MCF 10A (cell line): ENCODE measurements around the gene PYY. TPM values are rescaled to one million over a fixed set of nuclear protein-coding genes. Genes with fewer than 3 reads are reported as not detected.

ENCODE experiments used
- BruUV-seq: library from RNA; stranded (reverse); fragments of 400-500 nt; replicated peaks from 2 replicates; lab custom pipeline; 2021; lab: Mats Ljungman, UMichigan
- CTCF ChIA-PET: fragments of 300-600 bp; sonication (Branson Sonifier 250); formaldehyde crosslinking; extraction: SDS; loops from one replicate; lab custom pipeline; 2021; ENCODE audit warnings: antibody characterized with exemption, inconsistent platforms; lab: Yijun Ruan, JAX
- POLR2A ChIA-PET: fragments of 300-600, 350-650 bp; sonication (Branson Sonifier 250); formaldehyde crosslinking; extraction: SDS; loops from one replicate; lab custom pipeline; 2020; ENCODE audit warnings: antibody characterized with exemption, inconsistent platforms; lab: Yijun Ruan, JAX
- DNase-seq: peaks from one replicate; pipeline ENCODE4 v3.0.0-alpha.2; 2018; ENCODE audit not compliant: unreplicated experiment
- H3K27ac Mint-ChIP-seq: one replicate; pipeline ENCODE4 v1.8.0; 2022; ENCODE audit warnings: mild to moderate bottlenecking, low read depth, mixed read lengths; ENCODE audit not compliant: unreplicated experiment
- H3K27me3 Mint-ChIP-seq: one replicate; pipeline ENCODE4 v1.8.0; 2022; ENCODE audit warnings: mixed read lengths; ENCODE audit not compliant: insufficient read depth, unreplicated experiment
- H3K36me3 Mint-ChIP-seq: one replicate; pipeline ENCODE4 v1.8.0; 2022; ENCODE audit warnings: mild to moderate bottlenecking, moderate library complexity, mixed read lengths; ENCODE audit not compliant: insufficient read depth, unreplicated experiment
- H3K4me1 Mint-ChIP-seq: one replicate; pipeline ENCODE4 v1.8.0; 2022; ENCODE audit warnings: mixed read lengths; ENCODE audit not compliant: insufficient read depth, unreplicated experiment
- H3K4me3 Mint-ChIP-seq: one replicate; pipeline ENCODE4 v1.8.0; 2022; ENCODE audit warnings: mild to moderate bottlenecking, moderate library complexity, mixed read lengths; ENCODE audit not compliant: unreplicated experiment
- H3K9me3 Mint-ChIP-seq: one replicate; pipeline ENCODE4 v1.8.0; 2022; ENCODE audit warnings: mixed read lengths; ENCODE audit not compliant: unreplicated experiment
- CTCF ChIP-seq: fragments of 200-600 bp; IDR thresholded peaks from one replicate; pipeline ENCODE4 v1.8.0; 2022; ENCODE audit warnings: antibody characterized with exemption, mild to moderate bottlenecking; ENCODE audit not compliant: unreplicated experiment
- intact Hi-C: fragments of 100-400 bp; cut with micrococcal nuclease; formaldehyde crosslinking; loops from 2 replicates; pipeline ENCODE4 v1.14.1; 2022
- total RNA-seq: library from RNA; stranded (reverse); gene quantifications from 2 replicates; pipeline ENCODE4 v1.2.3, GENCODE V29; 2022

Gene PYY
- total RNA-seq, 1 experiment from 2014 or later: not detected

- Mint-ChIP-seq H3K9me3 (no peaks in the 10 kb centered on the region), H3K4me3 (no peak overlapping the region), H3K36me3 (no peaks in the 10 kb centered on the region), H3K4me1 (peaks cover 9% of the 10 kb centered on the region), H3K27ac (no peak overlapping the region), H3K27me3 (peaks cover 28% of the 10 kb centered on the region)
- no peak for TF ChIP-seq CTCF
- no TSS peak for BruUV-seq
- ChIA-PET CTCF (interaction anchor here (0.5 to 1.0 kb wide), 3 partner anchors 8 to 46 kb away, joined by 3 to 6 read pairs (median 4); no protein-coding TSS in a partner anchor), POLR2A (interaction anchor here (0.6 kb wide), 1 partner anchor 574 kb away, joined by 3 read pairs; no protein-coding TSS in a partner anchor)
- intact Hi-C loops: no loop called here
- no peak for DNase-seq
Observed at GRCh38 chr17:43949781-43950180, 4.0 kb downstream of the PYY start.

DNA sequence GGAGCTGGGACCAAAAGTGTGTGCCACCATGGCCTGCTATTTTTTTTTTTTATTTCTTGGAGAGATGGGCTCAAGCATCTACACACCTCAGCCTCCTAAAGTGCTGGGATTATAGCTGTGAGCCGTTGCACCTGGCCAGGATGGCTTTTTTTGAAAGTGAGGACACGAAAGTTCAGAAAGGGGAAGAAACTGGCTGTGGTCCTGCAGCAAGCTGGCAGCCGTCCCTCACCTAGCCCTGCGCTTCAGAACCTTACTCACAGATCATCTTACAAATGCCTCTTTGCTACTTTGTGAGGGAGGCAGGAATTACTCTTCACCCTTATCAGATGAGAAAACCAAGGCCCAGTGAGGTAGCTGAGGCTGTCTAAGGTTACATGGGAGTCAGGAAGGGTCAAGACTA, 7.0 kb downstream of the PYY start:
- no peak for TF ChIP-seq CTCF
- Mint-ChIP-seq H3K27ac (no peak overlapping the region), H3K27me3 (peaks cover 17% of the 10 kb centered on the region), H3K9me3 (no peaks in the 10 kb centered on the region), H3K36me3 (peaks cover 5% of the 10 kb centered on the region), H3K4me3 (no peak overlapping the region), H3K4me1 (peaks cover 2% of the 10 kb centered on the region)
- ChIA-PET CTCF (interaction anchor here (0.5 to 4.9 kb wide), 4 partner anchors 17 to 193 kb away, joined by 3 to 32 read pairs (median 8); no protein-coding TSS in a partner anchor), POLR2A (interaction anchor here (0.6 kb wide), 1 partner anchor 44 kb away, joined by 3 read pairs; no protein-coding TSS in a partner anchor)
- no TSS peak for BruUV-seq
- no peak for DNase-seq
- intact Hi-C loops: no loop called here

DNA sequence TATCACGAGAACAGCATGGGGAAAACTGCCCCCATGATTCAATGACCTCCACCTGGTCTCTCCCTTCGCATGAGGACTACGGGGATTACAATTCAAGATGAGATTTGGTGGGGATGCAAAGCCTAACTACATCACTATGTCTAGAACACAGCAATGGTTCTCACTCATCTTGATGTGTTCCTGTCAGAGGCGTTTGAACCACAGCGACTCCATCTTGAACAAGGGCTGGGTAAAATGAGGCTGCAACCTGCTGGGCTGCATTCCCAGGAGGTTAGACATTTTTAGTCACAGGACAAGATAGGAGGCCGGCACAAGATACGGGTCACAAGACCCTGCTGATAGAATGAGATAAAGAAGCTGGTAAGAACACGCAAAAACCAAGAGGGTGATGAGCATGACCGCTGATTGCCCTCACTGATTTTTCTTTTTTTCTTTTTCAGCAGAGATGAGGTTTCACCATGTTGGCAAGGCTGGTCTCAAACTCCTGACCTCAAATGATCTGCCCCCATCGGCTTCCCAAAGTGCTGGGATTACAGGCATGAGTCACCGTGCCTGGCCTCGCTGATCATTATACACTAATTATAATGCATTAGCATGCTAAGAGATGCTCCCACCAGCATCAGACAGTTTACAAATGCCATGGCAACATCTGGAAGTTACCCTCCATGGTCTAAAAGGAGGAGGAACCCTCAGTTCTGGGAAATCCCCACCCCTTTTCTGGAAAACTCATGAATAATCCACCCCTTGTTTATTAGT, 8.5 kb downstream of the PYY start:
- BruUV-seq: no TSS peak
- Mint-ChIP-seq H3K9me3 (no peaks in the 10 kb centered on the region), H3K4me1 (no peaks in the 10 kb centered on the region), H3K27ac (no peak overlapping the region), H3K36me3 (peaks cover 5% of the 10 kb centered on the region), H3K4me3 (no peak overlapping the region), H3K27me3 (peaks cover 2% of the 10 kb centered on the region)
- ChIA-PET CTCF (interaction anchor here (0.6 to 4.9 kb wide), 14 partner anchors 15 to 555 kb away, joined by 3 to 82 read pairs (median 8); no protein-coding TSS in a partner anchor), POLR2A (interaction anchor here (0.7 to 2.0 kb wide), 2 partner anchors 13 to 67 kb away, joined by 3 to 4 read pairs; no protein-coding TSS in a partner anchor)
- TF ChIP-seq CTCF: no peak
- intact Hi-C loops: no loop called here
- no peak for DNase-seq

DNA sequence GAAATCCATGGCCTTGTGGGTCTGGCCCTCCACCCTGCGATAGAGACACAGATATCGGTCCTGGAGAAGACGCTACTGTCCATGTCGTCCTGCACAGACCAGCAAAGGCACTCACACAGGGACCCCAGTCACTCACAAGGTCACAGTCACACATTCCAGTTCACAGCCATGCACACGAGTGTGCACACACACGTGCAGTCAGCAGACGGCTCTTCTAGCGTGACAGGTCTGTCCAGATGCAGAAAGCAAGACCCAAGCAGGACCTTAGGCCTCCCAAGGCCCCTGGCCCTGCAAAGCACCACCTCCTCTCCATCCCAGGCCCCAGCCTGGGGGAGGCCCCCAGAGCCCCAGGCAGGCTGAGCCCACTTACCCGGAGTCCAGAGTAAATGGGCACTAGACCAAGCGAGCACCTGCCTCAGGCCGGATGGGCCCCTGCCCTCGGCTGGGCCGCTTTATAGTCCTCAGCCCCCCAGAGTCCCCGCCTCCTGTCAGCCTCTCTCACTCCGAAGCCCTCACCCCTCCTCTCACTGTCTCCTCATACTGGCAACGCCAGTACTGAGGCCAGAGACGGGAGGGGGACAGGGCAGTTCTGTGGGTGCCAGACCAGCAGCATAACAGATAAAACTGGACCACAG, 11.6 kb downstream of the PYY start, which contains the start of gene PPY:
Gene PPY (minus strand): TSS at position 426 of the 635 bp plus-strand sequence. CDS start 822 bp downstream, outside the sequence.
- no peak within 1 kb of the TSS for H3K4me3 Mint-ChIP-seq
- BruUV-seq: no TSS peak
- peaks cover 5% of the 10 kb centered on the region for H3K36me3 Mint-ChIP-seq
- no peak for TF ChIP-seq CTCF
- H3K4me1 Mint-ChIP-seq: peaks cover 4% of the 10 kb centered on the region
- no peak for DNase-seq
- CTCF ChIA-PET: interaction anchor here (0.6 to 4.9 kb wide), 5 partner anchors 14 to 63 kb away, joined by 4 to 82 read pairs (median 16); no protein-coding TSS in a partner anchor
- no peak within 1 kb of the TSS for H3K27ac Mint-ChIP-seq
- H3K27me3 Mint-ChIP-seq: peaks cover 17% of the 10 kb centered on the region
- intact Hi-C loops: loop anchor here (5.0 kb wide), 1 partner anchor 225 kb away; no protein-coding TSS in a partner anchor
- no peaks in the 10 kb centered on the region for H3K9me3 Mint-ChIP-seq
- POLR2A ChIA-PET: interaction anchor here (0.6 kb wide), 1 partner anchor 67 kb away, joined by 3 read pairs; no protein-coding TSS in a partner anchor
